ENCODE results near the gene CDCA5.

The CDCA5 gene

DNA sequence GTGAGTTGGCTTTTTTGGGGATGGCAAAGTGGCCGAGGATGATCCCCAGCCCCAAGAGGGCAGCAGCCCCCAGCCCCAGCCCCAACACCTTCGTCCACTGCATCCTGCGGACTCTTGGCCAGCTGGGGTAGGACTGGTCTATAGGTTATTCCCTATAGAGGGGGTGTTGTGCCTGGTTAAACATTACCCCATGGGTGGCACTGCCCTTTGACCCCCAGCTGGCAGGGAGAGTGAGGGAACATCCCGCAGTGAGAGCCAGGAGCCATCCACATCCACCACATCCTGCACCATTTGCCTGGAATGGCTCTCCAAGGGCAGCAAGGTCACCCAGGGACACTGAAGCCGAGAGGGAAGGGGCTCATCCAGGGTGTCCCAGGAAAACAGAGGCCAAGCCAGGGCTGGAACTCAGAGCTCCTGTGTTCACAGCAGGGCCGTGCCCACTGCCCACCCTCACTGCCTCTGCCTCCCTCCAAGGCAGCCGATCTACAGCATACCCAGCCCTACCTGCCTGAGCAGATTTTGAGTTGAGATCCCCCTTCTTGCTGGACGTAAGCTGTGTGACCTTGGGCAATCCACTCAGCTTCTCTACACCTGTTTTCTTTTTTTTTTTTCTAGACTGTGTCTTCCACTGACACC, 25.3 kb downstream of the CDCA5 start, which contains the start of gene NAALADL1:
TSS of gene NAALADL1 (minus strand) at position 135 of the 636 bp plus-strand sequence. CDS start at position 103, 32 bp downstream.
- Histone ChIP-seq H3K27me3 (replicated peaks) (no peaks in the 10 kb centered on the region), H3K27ac (no peak within 1 kb of the TSS), H3K4me3 (ENCODE audit: low read depth, low read length) (no peak within 1 kb of the TSS), H3K36me3 (replicated peaks) (no peaks in the 10 kb centered on the region)
- no peak for DNase-seq
- TF ChIP-seq, protein P1, sequence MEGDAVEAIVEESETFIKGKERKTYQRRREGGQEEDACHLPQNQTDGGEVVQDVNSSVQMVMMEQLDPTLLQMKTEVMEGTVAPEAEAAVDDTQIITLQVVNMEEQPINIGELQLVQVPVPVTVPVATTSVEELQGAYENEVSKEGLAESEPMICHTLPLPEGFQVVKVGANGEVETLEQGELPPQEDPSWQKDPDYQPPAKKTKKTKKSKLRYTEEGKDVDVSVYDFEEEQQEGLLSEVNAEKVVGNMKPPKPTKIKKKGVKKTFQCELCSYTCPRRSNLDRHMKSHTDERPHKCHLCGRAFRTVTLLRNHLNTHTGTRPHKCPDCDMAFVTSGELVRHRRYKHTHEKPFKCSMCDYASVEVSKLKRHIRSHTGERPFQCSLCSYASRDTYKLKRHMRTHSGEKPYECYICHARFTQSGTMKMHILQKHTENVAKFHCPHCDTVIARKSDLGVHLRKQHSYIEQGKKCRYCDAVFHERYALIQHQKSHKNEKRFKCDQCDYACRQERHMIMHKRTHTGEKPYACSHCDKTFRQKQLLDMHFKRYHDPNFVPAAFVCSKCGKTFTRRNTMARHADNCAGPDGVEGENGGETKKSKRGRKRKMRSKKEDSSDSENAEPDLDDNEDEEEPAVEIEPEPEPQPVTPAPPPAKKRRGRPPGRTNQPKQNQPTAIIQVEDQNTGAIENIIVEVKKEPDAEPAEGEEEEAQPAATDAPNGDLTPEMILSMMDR (IDR thresholded peaks at IDR 0.05; ENCODE audit: low read depth, low read length, missing control alignments), result no peak
- in situ Hi-C loops (cut with HindIII; ENCODE audit: low pct_ligation_motif_present, low sequenced_read_pairs), result no loop called here

DNA sequence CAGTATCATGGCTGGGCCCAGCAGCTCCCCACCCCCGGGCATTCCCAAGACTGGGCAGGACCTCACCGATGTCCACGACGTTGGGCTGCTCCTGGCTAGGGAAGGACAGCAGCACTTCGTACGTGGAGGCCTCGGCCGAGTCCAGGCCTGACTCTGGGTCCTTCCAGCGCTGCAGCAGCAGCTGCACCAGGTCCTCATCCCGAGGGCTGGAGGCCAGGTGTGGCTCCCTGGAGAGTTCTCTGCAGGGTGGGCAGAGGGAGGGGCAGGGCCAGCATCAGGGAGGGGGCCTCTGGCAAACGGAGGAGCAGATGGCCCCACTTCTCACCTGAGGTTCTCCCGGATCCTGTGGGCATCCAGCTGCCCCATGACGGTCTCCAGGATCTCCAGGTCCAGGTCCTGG, 25.8 kb downstream of the CDCA5 start:
- in situ Hi-C loops (cut with HindIII; ENCODE audit: low pct_ligation_motif_present, low sequenced_read_pairs), result no loop called here

DNA sequence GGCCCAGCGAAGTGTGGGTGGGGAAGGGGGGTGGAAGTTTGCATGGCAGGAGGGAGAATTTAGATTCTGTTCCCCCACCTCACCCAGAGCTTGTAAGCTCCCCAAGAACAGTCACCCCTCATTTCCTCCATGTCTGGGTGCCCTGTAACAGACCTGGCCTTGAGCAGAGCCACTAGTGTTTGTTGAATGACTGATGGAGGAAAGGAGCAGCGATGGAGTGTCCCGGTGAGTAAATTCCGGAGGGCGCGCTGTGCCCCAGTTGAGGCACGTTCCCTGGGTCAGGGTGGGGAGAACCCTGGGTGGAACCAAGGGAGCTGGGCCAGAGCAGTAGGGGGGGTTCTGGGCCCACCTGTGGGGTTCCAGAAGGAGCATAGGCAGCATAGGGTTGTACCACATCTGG, 26.3 kb downstream of the CDCA5 start:
- in situ Hi-C loops (cut with HindIII; ENCODE audit: low pct_ligation_motif_present, low sequenced_read_pairs), result no loop called here
- Histone ChIP-seq H3K27ac (no peak overlapping the region), H3K4me3 (ENCODE audit: low read depth, low read length) (no peak overlapping the region), H3K27me3 (replicated peaks) (no peaks in the 10 kb centered on the region), H3K36me3 (replicated peaks) (no peaks in the 10 kb centered on the region)
- no peak for DNase-seq
- TF ChIP-seq, protein P1 (IDR thresholded peaks at IDR 0.05; ENCODE audit: low read depth, low read length, missing control alignments), result no peak

More for the DNA sequence above, 25.8 kb downstream of the CDCA5 start:
- TF ChIP-seq, protein P1 (IDR thresholded peaks at IDR 0.05; ENCODE audit: low read depth, low read length, missing control alignments), result no peak
- Histone ChIP-seq H3K4me3 (ENCODE audit: low read depth, low read length) (no peak overlapping the region), H3K27ac (no peak overlapping the region), H3K36me3 (replicated peaks) (no peaks in the 10 kb centered on the region), H3K27me3 (replicated peaks) (no peaks in the 10 kb centered on the region)
- DNase-seq, result no peak

DNA sequence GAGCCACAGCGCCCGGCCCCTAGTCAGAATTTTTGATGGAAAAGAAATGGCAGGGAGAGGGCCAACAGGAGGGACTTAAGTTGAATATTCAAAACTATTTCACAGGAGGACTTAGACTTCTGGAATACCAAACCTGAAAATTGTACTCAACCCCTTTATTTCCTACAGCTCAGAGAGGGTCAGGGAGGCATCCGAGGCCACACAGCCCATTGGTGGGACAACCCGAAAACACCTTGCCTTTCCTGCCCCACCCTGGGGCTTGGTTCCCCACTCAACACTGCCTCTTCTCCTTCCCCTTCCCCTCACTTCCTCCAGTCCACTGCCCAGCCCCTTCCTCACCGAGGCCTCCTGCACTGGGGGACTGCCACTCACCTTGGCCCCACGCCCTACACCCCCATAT, 26.8 kb downstream of the CDCA5 start:
- Histone ChIP-seq H3K27me3 (replicated peaks) (no peaks in the 10 kb centered on the region), H3K27ac (no peak overlapping the region), H3K36me3 (replicated peaks) (no peaks in the 10 kb centered on the region), H3K4me3 (ENCODE audit: low read depth, low read length) (no peak overlapping the region)
- no peak for DNase-seq
- in situ Hi-C loops (cut with HindIII; ENCODE audit: low pct_ligation_motif_present, low sequenced_read_pairs), result no loop called here
- TF ChIP-seq, protein P1 (IDR thresholded peaks at IDR 0.05; ENCODE audit: low read depth, low read length, missing control alignments), result no peak

DNA sequence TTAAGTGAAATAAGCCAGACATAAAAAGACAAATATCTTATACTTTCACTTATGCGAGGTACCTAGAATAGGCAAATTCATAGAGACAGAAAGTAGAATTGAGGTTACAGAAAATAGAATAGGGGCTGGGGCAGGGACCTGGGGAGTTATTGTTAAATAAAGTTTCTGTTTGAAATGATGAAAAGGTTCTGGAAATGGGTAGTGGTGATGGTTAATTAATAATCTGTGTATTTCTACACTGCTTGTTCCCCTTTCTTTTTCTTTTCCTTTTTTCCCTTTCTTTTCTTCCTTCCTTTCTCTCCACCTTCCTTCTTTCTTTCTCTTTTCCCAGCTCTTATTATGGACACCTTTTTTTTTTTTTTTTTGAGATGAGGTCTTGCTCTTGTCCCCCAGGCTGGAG, 28.3 kb downstream of the CDCA5 start:
- in situ Hi-C loops (cut with HindIII; ENCODE audit: low pct_ligation_motif_present, low sequenced_read_pairs), result no loop called here
- Histone ChIP-seq H3K27me3 (replicated peaks) (no peaks in the 10 kb centered on the region), H3K27ac (no peak overlapping the region), H3K4me3 (ENCODE audit: low read depth, low read length) (no peak overlapping the region), H3K36me3 (replicated peaks) (no peaks in the 10 kb centered on the region)
- no peak for DNase-seq
- TF ChIP-seq, protein P1 (IDR thresholded peaks at IDR 0.05; ENCODE audit: low read depth, low read length, missing control alignments), result no peak

Measured in brain microvascular endothelial cell (primary cell).